NCI-H2196 (cell line): ENCODE results near the gene DIP2A.

Experiments
- DNase-seq: peaks from one replicate; lab custom pipeline; 2025; ENCODE audit not compliant: unreplicated experiment; lab: John Stamatoyannopoulos, UW

Gene DIP2A

DNA sequence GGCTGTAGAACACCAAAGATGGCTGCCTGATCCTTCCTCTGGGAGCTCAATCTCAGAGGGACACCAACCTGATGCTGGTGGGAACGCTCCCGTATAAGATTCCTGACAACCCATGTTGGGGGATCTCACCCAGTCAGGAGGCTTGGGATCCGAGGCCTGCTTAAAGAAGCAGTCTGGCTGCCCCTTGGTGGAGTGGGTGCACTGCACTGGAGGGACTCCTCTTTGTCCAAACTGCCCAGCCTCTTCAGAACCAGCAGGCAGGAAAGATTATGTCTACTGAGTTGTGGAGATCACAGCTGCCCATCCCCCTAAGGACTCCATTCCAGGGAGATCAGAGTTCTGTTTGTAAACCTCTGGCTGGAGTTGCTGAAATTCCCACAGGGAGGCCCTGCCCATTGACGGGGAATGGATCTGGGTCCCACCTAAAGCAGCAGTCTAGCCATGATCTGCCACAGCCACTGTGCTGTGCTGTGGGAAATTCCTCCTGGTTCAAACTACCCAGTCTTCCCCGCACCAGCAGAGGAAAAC lies 123.2 kb downstream of the DIP2A start:
- no peak for DNase-seq

DNA sequence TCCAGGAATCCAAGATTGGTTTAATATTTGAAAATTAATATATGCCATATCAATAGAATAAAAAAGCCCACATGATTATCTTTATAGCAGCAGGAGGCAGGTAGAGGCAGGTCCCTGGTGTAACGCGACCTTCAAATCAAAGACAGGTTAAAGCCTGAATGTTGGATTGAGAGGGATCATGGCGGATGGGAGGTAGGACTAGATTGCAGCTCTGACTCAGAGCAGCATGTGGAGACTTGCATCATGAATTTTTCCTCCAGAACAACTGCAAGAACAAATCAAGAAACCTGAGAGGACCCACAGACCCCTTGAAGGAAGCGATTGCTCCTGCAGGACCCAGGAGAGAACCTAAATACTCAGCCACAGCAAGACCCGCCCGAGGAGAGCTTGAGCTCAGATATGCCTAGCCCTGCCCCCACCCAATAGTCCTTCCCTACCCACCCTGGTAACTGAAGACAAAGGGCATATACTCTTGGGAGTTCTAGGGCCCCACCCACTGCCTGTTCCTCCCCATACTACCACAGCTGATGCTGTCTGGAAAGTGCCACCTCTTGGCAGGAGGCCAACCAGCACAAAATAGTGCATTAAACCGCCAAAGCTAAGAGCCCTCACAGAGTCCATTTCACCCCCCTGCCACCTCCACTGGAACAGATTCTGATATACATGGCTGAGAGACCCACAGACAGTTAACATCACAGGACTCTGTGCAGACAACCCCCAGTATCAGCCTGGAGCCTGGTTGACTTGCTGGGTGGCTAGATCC lies 126.7 kb downstream of the DIP2A start:
- DNase-seq, result no peak

DNA sequence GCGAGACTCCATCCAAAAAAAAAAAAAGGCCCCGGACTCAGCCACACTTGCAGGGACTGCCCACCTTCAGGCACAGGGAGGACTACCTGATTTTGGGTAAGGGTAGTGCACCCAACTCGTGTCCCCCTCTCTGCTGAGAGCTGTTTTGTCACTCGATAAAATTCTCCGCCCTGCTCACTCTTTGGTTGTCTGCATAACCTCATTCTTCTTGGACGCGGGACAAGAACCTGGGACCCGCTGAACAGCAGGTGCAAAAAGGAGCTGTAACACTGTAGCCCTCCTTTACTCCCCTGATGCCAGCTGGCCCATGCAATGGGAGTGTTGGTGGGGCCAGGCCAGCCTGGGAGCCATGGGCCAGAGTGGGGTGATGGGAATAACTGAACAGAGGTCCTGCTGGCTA lies 135.6 kb downstream of the DIP2A start:
- DNase-seq, result no peak

DNA sequence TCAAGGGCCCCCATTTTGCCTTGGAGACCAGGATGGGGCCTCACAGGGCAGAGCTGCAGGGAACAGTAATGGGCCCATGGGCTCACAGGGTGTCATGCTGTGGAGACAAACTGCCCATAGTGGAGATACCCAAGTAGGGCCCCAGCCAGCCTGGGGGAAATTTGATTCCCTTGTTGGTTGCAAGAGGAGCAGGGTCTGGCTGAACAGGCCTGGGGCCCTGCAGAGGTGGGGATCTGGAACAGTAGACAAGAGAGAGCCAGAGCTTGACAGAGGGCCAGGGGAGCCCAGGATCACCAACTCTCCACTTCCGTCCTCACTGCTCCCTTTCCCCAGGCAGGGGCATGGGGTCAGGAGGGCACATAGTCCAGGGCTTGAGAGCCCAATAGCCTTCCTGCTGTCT lies 137.5 kb downstream of the DIP2A start:
- DNase-seq, result no peak

DNA sequence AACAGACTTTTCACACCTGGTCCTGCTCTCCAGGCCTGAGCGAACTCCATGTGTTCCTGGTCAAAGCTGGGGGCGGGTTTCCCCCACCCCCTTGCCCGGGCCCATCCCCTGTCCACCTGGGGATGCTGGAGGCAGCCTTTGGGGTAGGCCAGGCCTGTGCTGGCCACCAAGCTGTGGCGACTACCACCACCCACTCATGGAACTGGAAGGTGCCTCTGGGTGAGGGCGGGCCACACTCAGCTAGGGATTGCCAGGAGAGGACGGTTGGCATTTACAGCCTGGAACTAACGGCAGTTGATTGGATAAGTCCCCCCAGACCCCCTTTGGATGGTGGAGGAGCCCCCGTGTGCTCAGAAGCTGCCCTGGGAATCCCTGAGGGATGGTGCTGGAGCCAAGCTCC lies 138.3 kb downstream of the DIP2A start:
- no peak for DNase-seq

DNA sequence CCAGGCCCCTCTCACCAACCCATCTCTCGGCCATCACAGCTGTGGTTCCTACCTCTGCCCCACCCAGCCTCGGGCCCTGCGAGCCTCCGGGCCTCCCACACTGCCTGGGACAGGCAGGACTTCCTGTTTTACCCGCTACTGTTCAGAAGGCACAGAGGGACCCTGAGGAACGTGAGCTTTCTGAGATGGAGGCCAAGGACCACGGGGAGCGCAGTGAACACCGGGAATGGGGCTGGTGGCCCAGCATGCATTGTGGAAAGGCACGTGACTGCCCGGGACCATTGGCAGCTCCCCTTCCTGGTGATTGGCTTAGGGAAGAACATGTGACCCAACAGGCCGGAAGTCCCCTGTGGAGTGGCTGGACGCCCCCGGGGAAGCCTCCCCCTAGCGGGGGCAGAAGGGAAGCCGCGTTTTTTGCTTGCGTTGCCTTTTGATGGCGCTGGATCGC lies 139.2 kb downstream of the DIP2A start:
- no peak for DNase-seq

DNA sequence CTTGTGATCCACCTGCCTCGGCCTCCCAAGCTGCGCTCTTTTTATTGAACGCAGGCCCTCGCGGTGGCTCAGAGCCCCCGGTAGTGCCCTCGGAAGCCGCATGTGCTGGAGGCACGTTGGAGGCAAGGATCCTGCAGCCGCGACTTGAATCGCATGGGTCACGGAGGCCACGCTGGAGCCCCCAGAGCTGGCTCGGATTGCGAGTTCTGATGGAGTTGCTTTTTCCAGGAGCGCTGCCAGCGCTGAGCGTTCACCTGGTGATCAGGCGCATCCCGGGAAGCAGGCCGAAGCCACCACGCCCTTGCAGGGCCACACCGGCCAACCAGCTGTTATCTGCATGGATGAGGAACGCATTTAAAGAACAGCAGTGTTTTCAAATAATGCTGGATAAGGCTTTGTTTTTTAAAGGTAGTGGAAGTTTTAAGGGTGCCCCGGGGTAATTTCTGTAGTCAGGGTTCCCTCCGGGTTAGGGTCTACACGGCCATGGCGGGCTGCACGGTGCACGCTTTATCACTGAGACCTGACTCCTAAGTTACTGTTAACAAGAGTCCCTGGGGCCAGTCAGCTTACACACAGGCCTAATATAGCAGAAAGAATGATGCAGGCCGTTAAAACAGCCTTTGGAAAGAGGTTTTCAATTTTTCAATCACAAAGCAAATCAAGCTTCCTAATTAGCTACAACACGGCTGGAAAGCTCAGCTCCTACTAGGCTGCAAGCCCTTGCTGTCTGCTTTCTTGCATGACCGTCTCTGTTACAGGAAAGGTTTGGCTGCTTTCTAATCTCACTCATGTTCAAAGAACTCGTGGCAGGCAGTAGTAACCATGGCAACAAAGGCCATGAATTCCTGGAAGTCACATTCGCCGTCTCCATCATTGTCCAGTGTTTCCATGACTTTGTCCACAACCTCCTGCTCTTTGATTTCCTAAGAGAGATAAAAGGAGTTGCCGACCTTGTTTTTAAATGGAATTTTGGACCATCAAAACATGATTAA lies 140.2 kb downstream of the DIP2A start:
- peak; percentile 14 for DNase-seq

DNA sequence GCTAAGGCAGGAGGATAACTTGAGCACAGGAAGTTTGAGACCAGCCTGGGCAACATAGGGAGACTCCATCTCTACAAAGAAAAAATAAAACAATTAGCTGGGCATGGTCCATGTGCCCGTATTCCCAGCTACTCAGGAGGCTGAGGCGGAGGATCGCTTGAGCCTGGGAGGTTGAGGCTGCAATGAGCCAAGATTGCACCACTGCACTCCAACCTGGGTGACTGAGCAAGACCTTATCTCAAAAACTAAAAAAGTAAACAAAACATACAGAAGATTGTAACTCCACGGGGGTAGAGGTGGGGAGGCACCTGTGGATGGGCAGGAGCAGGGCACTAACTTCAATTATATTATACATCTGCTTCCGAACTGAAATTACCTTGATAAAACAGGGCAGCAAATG lies 141.6 kb downstream of the DIP2A start:
- no peak for DNase-seq

DNA sequence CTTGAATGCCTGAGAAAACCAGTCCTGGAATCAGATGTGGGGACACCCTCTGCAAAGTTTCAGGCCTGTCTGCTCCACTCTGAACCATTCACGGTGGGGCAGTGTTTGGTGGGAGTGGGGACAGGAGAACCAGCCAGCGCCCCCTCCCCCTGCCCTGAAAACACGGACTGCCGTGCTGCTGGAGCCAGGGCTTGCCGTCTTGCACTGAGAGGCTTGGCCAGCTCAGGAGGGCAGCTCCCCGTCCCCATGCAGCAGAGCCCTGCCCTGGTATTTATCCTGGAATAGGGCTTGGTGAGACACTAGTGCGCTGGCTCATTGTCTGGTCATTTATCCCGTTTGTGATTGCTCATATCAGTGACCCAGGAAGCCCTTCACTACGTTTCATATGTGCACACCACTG lies 142.3 kb downstream of the DIP2A start:
- no peak for DNase-seq

DNA sequence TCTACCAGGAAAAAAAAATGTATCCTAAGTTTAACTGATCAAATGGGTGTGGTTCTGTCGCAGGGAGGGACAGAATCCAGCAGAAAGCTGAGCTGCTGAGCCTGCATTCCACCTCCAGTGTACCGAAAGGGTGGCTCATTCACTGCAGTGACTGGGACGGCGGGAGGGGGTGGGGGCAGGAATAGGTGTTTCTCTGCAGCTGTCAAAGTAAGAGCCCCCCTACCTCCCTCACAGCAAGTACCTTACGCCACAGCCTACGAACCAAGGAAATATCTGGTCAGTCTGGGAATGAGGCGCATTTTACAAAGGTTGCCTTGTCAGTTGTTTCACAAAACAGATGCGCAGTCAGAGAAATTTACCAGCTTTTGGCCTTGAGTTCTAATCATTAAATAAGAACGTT lies 144.5 kb downstream of the DIP2A start:
- DNase-seq, result no peak

DNA sequence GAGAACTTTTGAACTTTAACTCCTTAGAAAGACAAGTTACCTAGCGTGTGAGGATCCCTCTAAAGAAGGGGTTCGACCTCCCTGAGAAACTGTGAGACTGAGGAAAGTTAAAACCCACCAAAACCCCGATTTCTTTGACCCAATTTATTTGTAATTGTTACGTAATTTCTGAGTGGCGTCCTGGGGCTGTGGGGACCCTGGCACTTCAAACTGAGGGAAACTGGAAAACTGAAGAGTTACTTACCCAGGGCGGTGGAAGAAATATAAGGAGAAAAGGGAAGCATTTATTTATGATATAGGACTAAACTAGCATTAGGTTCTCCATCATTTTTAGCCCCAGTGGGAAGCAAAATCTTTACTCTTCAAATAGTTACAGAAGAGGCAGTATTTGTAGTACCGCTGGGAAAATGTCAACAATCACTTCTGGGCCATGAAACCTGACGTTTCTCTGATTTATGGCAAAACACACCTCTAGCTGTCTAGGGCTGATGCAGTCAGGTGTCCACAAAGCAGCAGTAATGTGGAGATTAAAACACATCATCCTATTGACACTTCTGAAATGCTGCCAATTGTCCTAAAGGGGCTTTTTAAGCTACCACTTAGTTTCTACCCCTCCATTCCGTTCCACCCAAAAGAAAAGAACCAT lies 145.8 kb downstream of the DIP2A start:
- no peak for DNase-seq

DNA sequence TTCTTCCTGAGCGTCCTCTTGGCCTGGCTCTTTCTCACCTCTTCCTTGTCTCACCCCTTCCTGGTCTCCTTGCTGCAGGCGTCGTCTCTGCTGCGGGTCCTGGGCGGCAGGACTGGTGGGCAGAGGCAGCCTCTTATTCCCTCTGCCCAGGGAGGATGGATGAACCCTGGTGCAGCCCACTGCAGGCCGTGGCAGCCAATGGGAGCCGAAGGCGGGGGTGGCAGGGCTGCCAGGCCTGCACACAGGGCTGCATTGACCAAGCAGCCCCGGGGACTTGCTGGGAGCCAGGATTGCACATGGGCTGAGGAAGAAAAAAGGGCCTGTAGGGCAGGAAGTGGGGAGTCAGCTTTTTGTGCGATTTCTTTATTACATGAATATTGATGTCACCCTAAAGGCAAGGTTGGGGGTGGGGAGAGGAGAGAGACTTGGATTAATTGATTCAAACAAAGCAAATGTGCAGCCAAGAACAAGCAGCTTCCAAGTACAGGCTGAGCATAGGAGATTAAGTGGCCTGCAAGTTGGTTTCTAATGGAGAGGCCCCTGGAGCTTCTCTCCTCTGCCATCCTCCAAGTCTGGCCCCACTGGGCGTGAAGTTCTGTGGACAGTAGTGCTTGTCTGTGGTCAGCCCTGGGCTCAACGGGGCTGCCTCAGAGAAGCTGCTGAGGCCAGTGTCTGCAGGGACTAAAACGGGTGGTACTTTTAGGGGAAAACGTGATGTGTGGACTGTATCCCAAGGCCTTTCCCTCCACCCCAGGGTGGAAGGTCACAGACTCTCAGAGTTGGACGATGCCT lies 146.5 kb downstream of the DIP2A start, which contains the start of gene S100B:
Gene S100B (minus strand): TSS at position 108 of the 792 bp plus-strand sequence. CDS start 2,667 bp downstream, outside the sequence.
- DNase-seq, result no peak

DNA sequence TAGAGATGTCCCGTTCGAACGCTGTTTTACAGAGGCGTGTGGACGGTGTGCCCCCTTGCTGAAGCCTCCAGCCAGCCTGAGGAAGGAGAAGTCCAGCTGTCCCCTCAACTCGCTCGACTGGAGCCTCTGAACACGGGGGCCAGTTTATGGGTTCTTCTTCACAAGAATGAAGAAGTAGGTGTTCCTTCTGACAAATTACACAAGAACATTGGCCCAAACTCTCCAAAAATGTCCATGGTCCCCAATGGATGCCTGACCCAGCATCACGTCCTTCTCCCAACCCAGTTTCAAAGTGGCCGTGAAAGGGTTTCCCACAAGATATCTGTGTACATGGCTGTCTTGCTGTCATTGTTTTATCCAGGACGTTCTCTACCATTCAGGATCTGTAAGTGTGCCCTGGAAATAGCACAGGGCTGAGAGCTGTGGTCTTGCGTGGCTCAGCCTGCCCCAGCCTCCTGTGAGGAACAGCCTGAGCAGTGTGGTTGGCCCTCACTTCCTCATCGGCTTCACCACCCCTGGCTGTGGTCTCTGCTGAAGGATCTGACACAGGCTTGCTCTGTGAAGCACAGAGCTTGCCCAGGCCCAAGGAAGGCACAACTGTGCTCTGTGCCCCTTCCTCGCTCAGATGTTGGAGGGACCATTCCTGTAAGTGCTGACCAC lies 147.2 kb downstream of the DIP2A start:
- DNase-seq, result no peak

DNA sequence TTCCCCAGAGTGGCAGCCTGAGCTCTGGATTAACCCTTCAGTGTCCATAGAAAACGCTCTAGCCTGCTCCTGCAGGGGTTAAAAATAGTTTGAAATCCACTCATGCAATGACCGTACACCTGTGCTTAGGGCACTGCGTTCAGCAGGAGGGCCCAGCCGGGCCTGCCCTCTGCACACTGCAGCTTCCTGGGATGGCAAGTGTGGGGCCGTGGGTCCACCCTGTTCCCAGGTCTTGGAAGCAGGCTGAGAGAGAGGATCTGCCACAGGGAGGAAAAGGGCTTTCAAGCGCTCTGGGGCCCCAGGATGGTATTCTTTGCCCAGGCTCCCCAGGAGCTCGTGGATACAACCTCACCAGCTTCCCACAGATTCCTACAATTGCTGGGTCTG lies 147.7 kb downstream of the DIP2A start:
- DNase-seq, result no peak

DNA sequence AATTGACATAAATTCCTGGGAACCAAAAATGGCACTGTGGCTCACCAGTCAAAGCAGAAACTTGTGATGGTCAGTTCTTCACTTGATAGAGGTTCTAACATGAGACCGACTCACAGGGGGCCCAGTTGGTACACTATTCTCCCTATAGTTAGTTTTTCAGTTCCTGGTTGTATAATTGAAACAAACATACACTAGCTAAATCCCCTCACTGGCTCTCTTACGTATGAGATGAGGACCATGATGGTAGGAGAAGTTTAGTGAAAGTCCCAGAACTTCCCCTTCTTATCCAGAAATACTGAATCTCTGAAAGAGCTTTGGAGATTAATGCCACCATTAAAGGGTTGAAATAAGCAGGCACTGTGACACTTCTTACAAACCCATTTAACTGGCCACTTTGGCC lies 148.9 kb downstream of the DIP2A start:
- DNase-seq, result no peak

DNA sequence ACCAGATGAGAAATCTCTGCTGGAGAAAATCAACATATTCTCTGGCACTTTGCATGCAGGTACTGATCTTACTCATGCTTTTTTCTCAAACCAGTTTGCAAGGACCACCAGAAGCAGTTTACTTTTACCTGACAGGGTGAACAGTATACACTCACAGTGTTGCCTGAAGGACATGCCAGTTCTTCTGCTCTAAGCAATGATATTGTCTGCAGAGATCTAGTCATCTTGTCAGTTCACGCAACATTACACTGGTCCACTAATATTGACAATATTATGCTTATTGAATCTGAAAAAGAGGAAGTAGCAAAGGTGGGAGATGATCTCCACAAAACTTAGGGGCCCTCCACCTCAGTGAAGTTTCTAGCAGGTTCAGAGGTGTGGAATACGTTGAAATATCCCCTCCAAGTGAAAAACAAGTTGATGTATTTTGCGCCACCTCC lies 150.0 kb downstream of the DIP2A start:
- no peak for DNase-seq

DNA sequence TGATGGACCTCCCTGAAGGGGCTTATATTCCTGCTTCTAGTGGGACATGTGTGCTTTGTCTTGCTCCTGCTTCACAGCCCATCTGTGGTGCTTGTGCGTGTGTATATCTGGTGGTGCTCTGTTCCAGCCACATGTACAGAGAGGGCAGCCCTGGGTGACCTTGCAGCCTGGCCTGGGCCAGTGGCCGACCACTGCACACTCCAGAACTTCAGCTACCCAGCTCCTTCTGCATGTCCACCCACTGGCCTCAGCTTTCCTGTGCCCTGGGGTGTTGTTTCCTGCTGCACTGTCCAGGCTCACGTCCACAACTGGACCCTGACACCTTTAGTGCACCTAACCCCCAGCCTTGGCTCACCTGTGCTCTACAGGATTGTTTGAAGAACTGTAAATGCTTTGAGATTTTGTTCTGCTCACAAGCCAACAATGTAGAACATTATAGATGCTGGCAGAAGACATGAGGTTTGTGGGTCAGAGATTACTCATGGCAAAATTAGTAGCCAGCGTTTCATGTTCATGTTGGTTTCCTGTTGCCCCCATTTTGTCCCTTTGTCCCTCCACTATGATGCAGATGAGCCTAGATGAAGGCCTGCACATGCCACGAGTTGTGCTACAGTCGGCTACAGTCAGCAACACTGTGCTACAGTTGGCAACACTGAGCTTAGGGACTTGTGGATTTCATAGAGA lies 151.5 kb downstream of the DIP2A start:
- DNase-seq, result no peak

DNA sequence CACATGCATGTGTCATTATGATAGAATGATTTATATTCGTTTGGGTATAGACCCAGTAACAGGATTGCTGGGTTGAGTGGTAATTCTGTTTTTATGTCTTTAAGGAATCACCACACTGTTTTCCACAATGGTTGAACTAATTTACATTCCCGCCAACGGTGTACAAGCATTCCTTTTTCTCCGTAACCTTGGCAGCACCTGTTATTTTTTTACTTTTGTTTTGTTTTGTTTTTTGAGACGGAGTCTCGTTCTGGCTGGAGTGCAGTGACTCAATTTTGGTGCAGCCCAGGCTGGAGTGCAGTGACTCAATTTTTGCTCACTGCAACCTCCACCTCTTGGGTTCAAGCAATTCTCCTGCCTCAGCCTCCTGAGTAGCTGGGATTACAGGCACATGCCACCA lies 154.7 kb downstream of the DIP2A start:
- DNase-seq, result no peak

DNA sequence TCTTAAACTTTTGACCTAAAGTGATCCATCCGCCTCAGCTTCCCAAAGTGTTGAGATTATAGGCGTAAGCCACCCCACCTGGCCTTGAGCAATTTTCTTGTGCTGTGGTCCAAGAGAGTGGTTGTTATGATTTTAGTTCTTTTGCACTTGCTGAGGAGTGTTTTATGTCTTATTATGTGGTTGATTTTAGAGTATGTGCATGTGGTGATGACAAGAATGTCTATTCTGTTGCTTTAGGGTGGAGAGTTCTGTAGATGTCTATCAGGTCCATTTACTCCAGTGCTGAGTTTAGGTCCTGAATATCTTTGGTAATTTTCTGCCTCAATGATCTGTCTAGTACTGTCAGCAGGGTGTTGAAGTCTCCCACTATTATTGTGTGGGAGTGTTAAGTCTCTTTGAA lies 157.4 kb downstream of the DIP2A start:
- DNase-seq, result no peak
